ENCODE measurements around the gene HPSE. TPM values are rescaled to one million over a fixed set of nuclear protein-coding genes. Genes with fewer than 3 reads are reported as not detected.

HPSE gene
- total and polyA plus RNA-seq, 2 donors (not counting 3 experiments of a cell fraction or from before 2014, with no cell fraction given), result 3.5 to 7.0 TPM

- Histone ChIP-seq H3K9ac (replicated peaks; ENCODE audit: extremely low read depth, insufficient read depth, low read length) (no peak overlapping the region), H2AFZ (ENCODE audit: low read depth, low read length) (no peak overlapping the region), H3K79me2 (ENCODE audit: control insufficient read depth, insufficient read depth, low read length) (no peaks in the 10 kb centered on the region), H3K27ac (ENCODE audit: insufficient read depth, low read depth, low read length) (no peak overlapping the region), H4K20me1 (replicated peaks; ENCODE audit: control insufficient read depth, extremely low read depth, insufficient read depth, low read length) (no peaks in the 10 kb centered on the region), H3K9me1 (replicated peaks; ENCODE audit: control insufficient read depth, extremely low read depth, insufficient read depth, low read length) (no peaks in the 10 kb centered on the region), H3K36me3 (ENCODE audit: control insufficient read depth in 2 of 2, extremely low read depth in 1 of 2, insufficient read depth in 2 of 2, low read length in 2 of 2) (no peaks in the 10 kb centered on the region), H3K4me3 (replicated peaks in 1 of 3; ENCODE audit: insufficient read depth in 1 of 3, low read depth in 1 of 3, low read length in 3 of 3) (no peak overlapping the region), H3K27me3 (ENCODE audit: control insufficient read depth in 2 of 2, insufficient read depth in 2 of 2, low read length in 2 of 2) (peaks cover 0 to 2% of the 10 kb centered on the region in 2 experiments), H3K4me1 (ENCODE audit: control insufficient read depth, extremely low read depth, insufficient read depth, low read length) (no peaks in the 10 kb centered on the region), H3K9me3 (replicated peaks; ENCODE audit: control insufficient read depth, insufficient read depth, low read length) (no peaks in the 10 kb centered on the region), H3K4me2 (ENCODE audit: insufficient read depth, low read length) (no peak overlapping the region)
- no peak for TF ChIP-seq CTCF (IDR thresholded peaks at IDR 0.05; ENCODE audit: extremely low read depth in 1 of 2, insufficient read depth in 1 of 2, low read depth in 1 of 2, low read length in 2 of 2)
- TF ChIP-seq FOS (IDR thresholded peaks at IDR 0.05; ENCODE audit: borderline replicate concordance, insufficient read depth, low read length), result no peak
- TF ChIP-seq EZH2 (IDR thresholded peaks at IDR 0.05; ENCODE audit: borderline replicate concordance, low read depth, low read length, severe bottlenecking), result no peak
- no peak for TF ChIP-seq POLR2AphosphoS5 (IDR thresholded peaks at IDR 0.05; ENCODE audit: insufficient read depth, low read depth, low read length)
- no peak for TF ChIP-seq GATA2 (IDR thresholded peaks at IDR 0.05; ENCODE audit: insufficient read depth, insufficient read length, low read depth, low read length)
- TF ChIP-seq JUN (IDR thresholded peaks at IDR 0.05; ENCODE audit: borderline replicate concordance, insufficient read depth, insufficient read length, low read depth), result no peak
- no peak for TF ChIP-seq POLR2A (IDR thresholded peaks at IDR 0.05; ENCODE audit: low read depth, low read length)
- TF ChIP-seq MAX (IDR thresholded peaks at IDR 0.05; ENCODE audit: insufficient read depth, insufficient read length), result no peak
- no peak for TF ChIP-seq MYC (IDR thresholded peaks at IDR 0.05; ENCODE audit: low read depth, low read length)
- intact Hi-C loops (cut with micrococcal nuclease) (no loop called here), dilution Hi-C loops (cut with MboI; ENCODE audit: extremely low pct_ligation_motif_present, low sequenced_read_pairs) (no loop called here)
- no TSS peak for BruUV-seq (replicated peaks)
- ChIA-PET CTCF (interaction anchor here (1.3 kb wide), 1 partner anchor 14 kb away, joined by 6 read pairs; no protein-coding TSS in a partner anchor), POLR2A (no interaction called here)
- no peak for FAIRE-seq
- DNase-seq (ENCODE audit: low read depth, low spot score), result no peak
Measured at GRCh38 chr4:83348074-83348473, 13.4 kb upstream of the HPSE start.
